ENCODE data around the gene KLHL33.
"Not testable (repeated sequence)": the region's sequence is repeated elsewhere in the genome, so short reads cannot be mapped to it uniquely, and the experiment has no call there.

The KLHL33 gene

GRCh38 chr14:20435582-20436362 lies at the start of gene KLHL33:
Gene KLHL33 (minus strand): TSS chr14:20436166. CDS start chr14:20435811, 355 bp downstream.
- DNase-seq = no peak

GRCh38 chr14:20482382-20482781 lies 46.4 kb upstream of the KLHL33 start:
- DNase-seq = no peak

- DNase-seq = no peak
These were observed 42.9 kb upstream of the KLHL33 start for GRCh38 chr14:20478894-20479293.

GRCh38 chr14:20477211-20477876 lies 41.4 kb upstream of the KLHL33 start:
- DNase-seq = peak; percentile 7

GRCh38 chr14:20476776-20477175 lies 40.8 kb upstream of the KLHL33 start:
- DNase-seq = no peak

GRCh38 chr14:20472536-20473169 lies 36.7 kb upstream of the KLHL33 start:
- no peak for DNase-seq

GRCh38 chr14:20470603-20470901 lies 34.6 kb upstream of the KLHL33 start:
- DNase-seq = no peak

- peak; percentile 12 for DNase-seq
These were observed 34.1 kb upstream of the KLHL33 start for GRCh38 chr14:20469890-20470602.

- peak; percentile 63 for DNase-seq
These were observed 33.4 kb upstream of the KLHL33 start, which contains the start of gene PNP for GRCh38 chr14:20469242-20469889. Gene PNP (plus strand): TSS chr14:20469406. CDS start chr14:20469525, 119 bp downstream.

GRCh38 chr14:20468764-20469241 lies 32.8 kb upstream of the KLHL33 start:
- DNase-seq = no peak

- DNase-seq = peak; percentile 99
These were observed 25.5 kb upstream of the KLHL33 start, which contains the start of gene PIP4P1 for GRCh38 chr14:20461225-20462141. Gene PIP4P1 (minus strand): TSS chr14:20461434. CDS start chr14:20461325, 109 bp downstream.

GRCh38 chr14:20460458-20461224 lies 24.7 kb upstream of the KLHL33 start:
- DNase-seq = no peak

GRCh38 chr14:20458031-20458789 lies 22.2 kb upstream of the KLHL33 start:
- DNase-seq = no peak

- DNase-seq = no peak
These were observed 21.0 kb upstream of the KLHL33 start for GRCh38 chr14:20456971-20457370.

GRCh38 chr14:20455355-20456300 lies 19.7 kb upstream of the KLHL33 start:
- DNase-seq = peak; percentile 96

- peak; percentile 99 for DNase-seq
These were observed 18.8 kb upstream of the KLHL33 start, which contains the start of the genes APEX1 and OSGEP for GRCh38 chr14:20454516-20455354. Gene APEX1 (plus strand): TSS chr14:20455226. CDS start chr14:20455646, 420 bp downstream. Gene OSGEP (minus strand): TSS chr14:20454812. CDS start chr14:20454683, 129 bp downstream.

- not testable (repeated sequence) for DNase-seq
These were observed 16.9 kb upstream of the KLHL33 start for GRCh38 chr14:20452831-20453230.

All from amniotic stem cell (primary cell).